ENCODE results near the gene STARD10. TPM values are rescaled to one million over a fixed set of nuclear protein-coding genes. Genes with fewer than 3 reads are reported as not detected.

The STARD10 gene
- total and polyA plus RNA-seq, 2 donors from 2014 or later = 40.7 to 127 TPM

DNA sequence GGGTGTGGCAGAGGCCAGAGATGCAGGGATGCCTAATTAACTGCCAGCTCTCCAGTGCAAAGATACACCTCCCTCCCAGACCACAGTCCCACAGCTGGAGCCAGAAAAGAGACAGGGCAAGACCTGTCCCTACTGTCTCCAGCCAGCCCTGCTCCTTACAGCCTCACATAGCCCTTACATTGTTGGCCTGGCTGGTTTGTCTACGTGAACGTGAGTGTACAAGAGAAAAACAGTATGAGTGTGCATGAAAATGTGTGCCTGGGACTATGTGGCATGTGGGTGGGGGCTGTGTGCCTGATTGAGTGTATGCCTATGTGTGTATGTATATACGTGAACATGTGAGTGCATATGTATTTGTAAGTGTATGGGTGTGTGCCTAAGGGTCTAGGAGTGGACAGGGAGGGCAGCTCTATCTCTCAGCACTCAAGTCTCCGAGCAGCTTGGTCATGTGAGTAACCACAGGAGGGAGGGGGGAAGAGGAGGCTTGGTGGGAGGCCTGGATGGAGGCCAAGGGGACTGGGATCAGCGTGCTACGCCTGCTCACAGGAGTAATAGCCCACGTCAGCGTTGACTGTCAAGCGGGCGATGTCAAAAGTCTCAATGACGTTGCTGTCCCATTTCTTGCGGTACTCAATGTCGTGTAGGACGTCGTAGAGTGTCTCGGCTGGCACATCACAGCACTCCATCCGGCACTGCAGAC lies 35.0 kb downstream of the STARD10 start:
- peak in 3 of 5 donors; percentile 65 to 90 (median 88) for DNase-seq
- H3K27me3 ChIP-seq (ENCODE audit: control insufficient read depth, insufficient read depth, low read length) = no peaks in the 10 kb centered on the region
- H3K36me3 ChIP-seq (ENCODE audit: control insufficient read depth in 2 of 3, insufficient read depth in 3 of 3, low read length in 3 of 3) = peaks cover 0 to 6% (median 6%) of the 10 kb centered on the region in 3 donors
- H3K4me3 ChIP-seq (ENCODE audit: low read length in 3 of 3) = no peak overlapping the region
- no peak for TF ChIP-seq CTCF (IDR thresholded peaks at IDR 0.05; ENCODE audit: borderline replicate concordance, extremely low read depth, insufficient read depth)
- peaks cover 0 to 10% (median 3%) of the 10 kb centered on the region in 3 donors for H3K4me1 ChIP-seq (ENCODE audit: control insufficient read depth in 2 of 3, insufficient read depth in 2 of 3, low read depth in 1 of 3, low read length in 3 of 3)
- intact Hi-C loops (cut with DNase I) = no loop called here
- H3K9me3 ChIP-seq (ENCODE audit: control insufficient read depth in 2 of 3, insufficient read depth in 1 of 3, low read length in 3 of 3) = no peaks in the 10 kb centered on the region
- no peak overlapping the region for H3K9ac ChIP-seq (ENCODE audit: low read length in 3 of 3)
- H3K27ac ChIP-seq (ENCODE audit: low read depth in 2 of 2, low read length in 2 of 2) = no peak overlapping the region
- FAIRE-seq = no peak

DNA sequence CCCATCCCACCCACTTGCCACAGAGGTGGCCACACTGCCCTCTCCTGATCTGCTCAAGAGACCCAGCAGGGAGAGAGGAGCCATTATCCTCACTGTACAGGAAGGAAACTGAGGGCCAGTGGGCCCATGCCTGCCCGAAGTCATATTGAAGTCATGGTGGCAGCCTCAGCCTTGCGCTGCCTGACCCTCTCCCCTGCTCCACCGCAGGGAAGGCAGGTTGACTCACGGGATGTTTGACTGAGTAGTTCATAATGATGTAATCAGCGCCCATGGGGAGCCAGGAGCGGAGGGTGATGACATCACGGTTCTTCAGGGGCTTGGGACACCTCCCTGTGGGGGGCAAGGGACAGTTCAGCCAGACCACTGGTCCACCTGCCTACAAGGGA lies 35.5 kb downstream of the STARD10 start:
- Histone ChIP-seq H3K4me1 (ENCODE audit: control insufficient read depth in 2 of 3, insufficient read depth in 2 of 3, low read depth in 1 of 3, low read length in 3 of 3) (peaks cover 0 to 10% (median 3%) of the 10 kb centered on the region in 3 donors), H3K9me3 (ENCODE audit: control insufficient read depth in 2 of 3, insufficient read depth in 1 of 3, low read length in 3 of 3) (no peaks in the 10 kb centered on the region), H3K36me3 (ENCODE audit: control insufficient read depth in 2 of 3, insufficient read depth in 3 of 3, low read length in 3 of 3) (peaks cover 0 to 6% (median 6%) of the 10 kb centered on the region in 3 donors), H3K4me3 (ENCODE audit: low read length in 3 of 3) (no peak overlapping the region), H3K27me3 (ENCODE audit: control insufficient read depth, insufficient read depth, low read length) (no peaks in the 10 kb centered on the region), H3K9ac (ENCODE audit: low read length in 3 of 3) (no peak overlapping the region), H3K27ac (ENCODE audit: low read depth in 2 of 2, low read length in 2 of 2) (no peak overlapping the region)
- peak in 1 of 5 donors; percentile 46 for DNase-seq
- FAIRE-seq = no peak
- TF ChIP-seq CTCF (IDR thresholded peaks at IDR 0.05; ENCODE audit: borderline replicate concordance, extremely low read depth, insufficient read depth) = no peak
- intact Hi-C loops (cut with DNase I) = no loop called here

DNA sequence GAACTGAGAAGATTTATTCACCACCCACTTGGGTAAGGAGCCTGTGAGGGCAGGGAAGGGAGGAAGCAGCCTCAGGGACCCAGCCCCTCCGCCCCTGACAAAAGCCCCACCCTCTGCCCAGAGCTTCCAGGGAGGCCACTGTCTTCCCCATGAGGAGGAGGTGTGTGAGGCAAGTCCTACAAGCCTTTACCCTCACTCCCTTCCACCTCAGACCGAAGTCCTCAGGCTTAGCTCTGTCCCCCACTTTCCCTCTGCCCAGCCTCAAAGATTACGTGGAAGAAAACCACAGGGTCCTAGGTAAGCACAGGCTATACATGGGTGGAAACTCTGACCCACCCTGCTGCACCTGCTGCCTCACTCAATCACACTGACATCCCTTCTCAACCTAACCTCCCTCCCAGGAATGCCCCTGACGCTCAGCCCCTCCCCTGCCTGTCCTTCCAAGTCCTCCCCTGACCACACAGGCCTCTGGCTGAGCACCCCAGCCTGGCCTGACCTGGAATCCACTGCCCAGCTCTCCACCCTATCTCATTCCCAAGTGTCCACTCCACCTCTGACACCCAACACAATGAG lies 38.0 kb downstream of the STARD10 start:
- H3K36me3 ChIP-seq (ENCODE audit: control insufficient read depth in 2 of 3, insufficient read depth in 3 of 3, low read length in 3 of 3) = peaks cover 0 to 6% (median 6%) of the 10 kb centered on the region in 3 donors
- peaks cover 3 to 16% (median 5%) of the 10 kb centered on the region in 3 donors for H3K4me1 ChIP-seq (ENCODE audit: control insufficient read depth in 2 of 3, insufficient read depth in 2 of 3, low read depth in 1 of 3, low read length in 3 of 3)
- no peak overlapping the region for H3K9ac ChIP-seq (ENCODE audit: low read length in 3 of 3)
- no peaks in the 10 kb centered on the region for H3K9me3 ChIP-seq (ENCODE audit: control insufficient read depth in 2 of 3, insufficient read depth in 1 of 3, low read length in 3 of 3)
- no peak overlapping the region for H3K27ac ChIP-seq (ENCODE audit: low read depth in 2 of 2, low read length in 2 of 2)
- peak in 1 of 5 donors; percentile 44 for DNase-seq
- intact Hi-C loops (cut with DNase I) = no loop called here
- no peak overlapping the region for H3K4me3 ChIP-seq (ENCODE audit: low read length in 3 of 3)
- no peak for TF ChIP-seq CTCF (IDR thresholded peaks at IDR 0.05; ENCODE audit: borderline replicate concordance, extremely low read depth, insufficient read depth)
- no peak for FAIRE-seq
- H3K27me3 ChIP-seq (ENCODE audit: control insufficient read depth, insufficient read depth, low read length) = no peaks in the 10 kb centered on the region

All from kidney (tissue), 14 donors.